HCT116 (cell line): Measurements from ENCODE around the gene CS. TPM values are rescaled to one million over a fixed set of nuclear protein-coding genes. Genes with fewer than 3 reads are reported as not detected.

Source experiments
- ATAC-seq: fragments of 200-7000 bp; cut with Tn5 transposase; 2 replicates; pipeline ENCODE4 v1.9.1; 2020; ENCODE audit warnings: mild to moderate bottlenecking, moderate library complexity
- BruUV-seq: library from RNA; stranded (reverse); fragments of 400-500 nt; replicated peaks from 2 replicates; lab custom pipeline; 2021; lab: Mats Ljungman, UMichigan
- CTCF ChIA-PET: fragments of 300-600 bp; sonication (Branson Sonifier 250); formaldehyde crosslinking; loops from one replicate; lab custom pipeline; 2021; ENCODE audit warnings: antibody characterized with exemption; lab: Charles Lee
- POLR2A ChIA-PET: fragments of 300-600, 350-600 bp; sonication (Branson Sonifier 250); formaldehyde crosslinking; loops from one replicate; lab custom pipeline; 2021; ENCODE audit warnings: antibody characterized with exemption; lab: Charles Lee
- RAD21 ChIA-PET, 2 experiments: fragments of 300-600 bp; sonication (Branson Sonifier 250); formaldehyde crosslinking; loops; one replicate each; lab custom pipeline; 2023; ENCODE audit warnings: low total read pairs in 2 of 2; ENCODE audit not compliant: uncharacterized antibody in 2 of 2, unreplicated experiment in 2 of 2, low non-redundant PET in 1 of 2; lab: Charles Lee
- DNase-seq: peaks from one replicate; pipeline ENCODE4 v3.0.0-alpha.2; 2010; ENCODE audit warnings: low read depth, low spot score
- H2AFZ ChIP-seq: fragments of 200-600 bp; shearing (Covaris generic), sonication (generic); 2 replicates; pipeline ENCODE4 v1.6.1; 2017; ENCODE audit warnings: low read depth, mixed run types, mixed read lengths, antibody characterized with exemption, low read length; ENCODE audit not compliant: poor library complexity, severe bottlenecking
- H3K27ac ChIP-seq: 2 replicates; pipeline ENCODE4 v1.5.1; 2012; ENCODE audit warnings: low read depth, low read length
- H3K27me3 ChIP-seq: fragments of 200-600 bp; sonication (generic); 2 replicates; pipeline ENCODE4 v1.6.1; 2016; ENCODE audit warnings: mixed run types, low read length, mixed read lengths; ENCODE audit not compliant: insufficient read depth
- H3K36me3 ChIP-seq, 2 experiments: fragments of 200-500 bp in 1 of 2; fragments of 200-600 bp in 1 of 2; sonication (Bioruptor generic) in 1 of 2; sonication (generic) in 1 of 2; 2 replicates each; pipeline versions ENCODE4 v1.5.1 to v1.6.1; 2014 to 2016; ENCODE audit warnings: low read length in 2 of 2, inconsistent platforms in 1 of 2, mixed read lengths in 1 of 2, mixed run types in 1 of 2; ENCODE audit not compliant: insufficient read depth in 2 of 2, control insufficient read depth in 1 of 2
- H3K4me1 ChIP-seq, 2 experiments: fragments of 200-600 bp in 1 of 2; sonication (generic) in 1 of 2; 2 replicates each; pipeline versions ENCODE4 v1.5.1 to v1.6.1; 2012 to 2017; ENCODE audit warnings: low read length in 2 of 2, inconsistent platforms in 1 of 2, mild to moderate bottlenecking in 1 of 2, mixed read lengths in 1 of 2, mixed run types in 1 of 2, moderate library complexity in 1 of 2; ENCODE audit not compliant: insufficient read depth in 2 of 2, control insufficient read depth in 1 of 2
- H3K4me2 ChIP-seq: fragments of 200-600 bp; sonication (generic); 2 replicates; pipeline ENCODE4 v1.6.1; 2017; ENCODE audit warnings: mixed run types, low read length, mixed read lengths
- H3K4me3 ChIP-seq, 2 experiments: fragments of 200-600 bp in 1 of 2; sonication (generic) in 1 of 2; replicated peaks in 1 of 2; 2 replicates each; pipeline ENCODE4 v1.5.1; 2011 to 2016; ENCODE audit warnings: low read length in 2 of 2, control low read depth in 1 of 2, low read depth in 1 of 2, mild to moderate bottlenecking in 1 of 2, mixed read lengths in 1 of 2, mixed run types in 1 of 2
- H3K79me2 ChIP-seq: fragments of 200-600 bp; sonication (generic); 2 replicates; pipeline ENCODE4 v1.6.1; 2017; ENCODE audit warnings: mild to moderate bottlenecking, mixed run types, low read length, moderate library complexity, mixed read lengths; ENCODE audit not compliant: insufficient read depth
- H3K9ac ChIP-seq: fragments of 200-600 bp; sonication (generic); 2 replicates; pipeline ENCODE4 v1.6.1; 2016; ENCODE audit warnings: low read length, mixed read lengths
- H3K9me2 ChIP-seq: fragments of 200-600 bp; sonication (generic), shearing (Covaris generic); 2 replicates; pipeline ENCODE4 v1.6.1; 2017; ENCODE audit warnings: mixed run types, mild to moderate bottlenecking, moderate library complexity; ENCODE audit not compliant: insufficient read depth
- H3K9me3 ChIP-seq, 2 experiments: fragments of 200-500 bp in 1 of 2; fragments of 200-600 bp in 1 of 2; sonication (Bioruptor generic) in 1 of 2; sonication (generic) in 1 of 2; 2 replicates each; pipeline ENCODE4 v1.6.1; 2014 to 2017; ENCODE audit warnings: low read length in 2 of 2, mixed read lengths in 2 of 2, inconsistent platforms in 1 of 2, low read depth in 1 of 2, mild to moderate bottlenecking in 1 of 2, mixed run types in 1 of 2, moderate library complexity in 1 of 2; ENCODE audit not compliant: control insufficient read depth in 1 of 2, insufficient read depth in 1 of 2
- H4K20me1 ChIP-seq: fragments of 200-600 bp; sonication (generic), shearing (Covaris generic); 2 replicates; pipeline ENCODE4 v1.6.1; 2017; ENCODE audit warnings: mixed run types, mild to moderate bottlenecking, moderate library complexity; ENCODE audit not compliant: insufficient read depth
- ATF3 ChIP-seq: IDR thresholded peaks from 2 replicates; pipeline ENCODE4 v1.6.1; 2012
- CBX3 ChIP-seq: IDR thresholded peaks from 2 replicates; pipeline ENCODE4 v1.6.1; 2012; ENCODE audit warnings: low read depth
- EGR1 ChIP-seq: IDR thresholded peaks from 2 replicates; pipeline ENCODE4 v1.6.1; 2012; ENCODE audit warnings: low read depth
- EZH2phosphoT487 ChIP-seq: fragments of 200-600 bp; IDR thresholded peaks from 2 replicates; pipeline ENCODE4 v1.6.1; 2018; ENCODE audit warnings: antibody characterized with exemption, borderline replicate concordance
- FOSL1 ChIP-seq: IDR thresholded peaks from 2 replicates; pipeline ENCODE4 v1.6.1; 2012; ENCODE audit warnings: low read depth
- MAX ChIP-seq: IDR thresholded peaks from 2 replicates; pipeline ENCODE4 v1.6.1; 2012
- POLR2A ChIP-seq: IDR thresholded peaks from 2 replicates; pipeline ENCODE4 v1.7.0; 2011; ENCODE audit warnings: borderline replicate concordance; ENCODE audit not compliant: insufficient read depth, insufficient read length; ENCODE audit errors: extremely low read depth
- POLR2AphosphoS5 ChIP-seq: IDR thresholded peaks from 2 replicates; pipeline ENCODE4 v1.6.1; 2011; ENCODE audit warnings: mild to moderate bottlenecking, low read depth, low read length, moderate library complexity
- RAD21 ChIP-seq: IDR thresholded peaks from 2 replicates; pipeline ENCODE4 v1.6.1; 2012; ENCODE audit warnings: low read depth, mild to moderate bottlenecking
- REST ChIP-seq: IDR thresholded peaks from 2 replicates; pipeline ENCODE4 v1.6.1; 2012; ENCODE audit warnings: low read depth
- SIN3A ChIP-seq: IDR thresholded peaks from 2 replicates; pipeline ENCODE4 v1.6.1; 2012; ENCODE audit warnings: low read depth
- SP1 ChIP-seq: IDR thresholded peaks from 2 replicates; pipeline ENCODE4 v1.6.1; 2012; ENCODE audit warnings: low read depth
- SRF ChIP-seq: IDR thresholded peaks from 2 replicates; pipeline ENCODE4 v1.6.1; 2012; ENCODE audit warnings: low read depth
- TCF7L2 ChIP-seq: IDR thresholded peaks from 2 replicates; pipeline ENCODE4 v1.7.0; 2011; ENCODE audit warnings: borderline replicate concordance, inconsistent platforms; ENCODE audit not compliant: insufficient read depth, insufficient read length; ENCODE audit errors: extremely low read depth
- YY1 ChIP-seq: IDR thresholded peaks from 2 replicates; pipeline ENCODE4 v1.6.1; 2011; ENCODE audit warnings: low read length, low read depth, moderate library complexity, mild to moderate bottlenecking; ENCODE audit not compliant: insufficient replicate concordance; ENCODE audit errors: extremely low read depth
- ZBTB33 ChIP-seq: IDR thresholded peaks from 2 replicates; pipeline ENCODE4 v1.6.1; 2011; ENCODE audit warnings: mild to moderate bottlenecking, low read length, moderate library complexity; ENCODE audit not compliant: insufficient replicate concordance; ENCODE audit errors: extremely low read depth
- ZFX ChIP-seq: fragments of 450-650 bp; IDR thresholded peaks from 2 replicates; pipeline ENCODE4 v1.6.1; 2017
- ZNF274 ChIP-seq: fragments of 200-500 bp; sonication (Bioruptor generic); IDR thresholded peaks from 2 replicates; pipeline ENCODE4 v1.6.1; 2014; ENCODE audit warnings: mild to moderate bottlenecking, low read depth, low read length, inconsistent platforms
- intact Hi-C: fragments of 100-400 bp; cut with micrococcal nuclease; formaldehyde crosslinking; loops from 2 replicates; pipeline ENCODE4 v1.10.0; 2022
- total RNA-seq: library from RNA; stranded (reverse); gene quantifications from one replicate; pipeline ENCODE4 v1.2.1, GENCODE V29; 2021; ENCODE audit not compliant: unreplicated experiment
- TF ChIP-seq, protein P1 (sequence below), 3 experiments: fragments of 200-600 bp in 1 of 3; sonication (generic) in 1 of 3; IDR thresholded peaks in 2 of 3; conservative IDR thresholded peaks in 1 of 3; 2 replicates each; pipeline ENCODE4 v1.5.1; 2012 to 2017; ENCODE audit warnings: low read depth in 2 of 3, low read length in 2 of 3, antibody characterized with exemption in 1 of 3, borderline replicate concordance in 1 of 3, control low read depth in 1 of 3, mild to moderate bottlenecking in 1 of 3, mixed read lengths in 1 of 3, mixed run types in 1 of 3, moderate library complexity in 1 of 3; ENCODE audit not compliant: insufficient read depth in 1 of 3

CS gene
- total RNA-seq, 1 experiment from 2014 or later = 270 TPM

DNA sequence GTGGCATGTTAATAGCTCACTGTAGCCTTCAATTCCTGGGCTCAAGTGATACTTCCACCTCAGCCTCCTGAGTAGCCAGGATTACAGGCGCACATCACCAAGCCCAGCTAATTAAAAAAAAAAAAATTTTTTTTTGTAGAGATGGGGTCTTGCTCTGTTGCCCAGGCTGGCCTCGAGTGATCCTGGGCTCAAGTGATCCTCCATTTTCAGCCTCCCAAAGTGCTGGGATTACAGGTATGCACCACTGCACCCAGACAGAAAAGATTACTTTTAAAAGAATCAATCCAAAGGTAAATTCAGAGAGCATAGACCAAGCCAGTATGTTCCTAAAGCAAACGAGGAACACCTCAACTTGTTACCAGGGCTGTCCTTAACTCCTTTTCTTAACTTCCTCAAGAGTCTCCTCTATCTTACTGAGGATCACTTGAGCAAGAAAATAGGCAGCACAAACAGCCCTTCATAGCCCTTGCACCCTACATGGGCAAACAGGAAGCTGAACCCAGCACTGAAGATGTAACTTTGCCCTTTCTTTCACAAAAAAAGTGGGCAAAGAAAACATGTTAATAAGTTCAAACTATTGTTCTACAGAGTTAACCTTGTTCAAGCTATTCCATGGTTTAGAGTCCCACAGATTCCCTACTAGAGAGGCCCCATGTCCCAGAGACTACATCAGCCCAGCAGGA is 11.3 kb downstream of the CS start:
- ATAC-seq = no peak
- BruUV-seq = no TSS peak
- Histone ChIP-seq H4K20me1 (0 out of 2 replicates have a peak, but pooled peaks cover 4% of the 10 kb centered on the region), H3K27ac (no peak overlapping the region), H3K4me1 (peaks cover 23 to 33% of the 10 kb centered on the region in 2 experiments), H3K9ac (no peak overlapping the region), H3K79me2 (peaks cover 72% of the 10 kb centered on the region), H3K4me2 (no peak overlapping the region), H3K36me3 (peaks cover 9 to 23% of the 10 kb centered on the region in 2 experiments; a peak in 3 of 4 replicates), H3K9me3 (no peaks in the 10 kb centered on the region), H3K9me2 (no peaks in the 10 kb centered on the region), H3K4me3 (no peak overlapping the region), H3K27me3 (no peaks in the 10 kb centered on the region), H2AFZ (no peak overlapping the region)
- ChIA-PET POLR2A (no interaction called here), RAD21 (no interaction called here), CTCF (interaction anchor here (0.7 kb wide), 1 partner anchor 177 kb away, joined by 3 read pairs; no protein-coding TSS in a partner anchor)
- DNase-seq = no peak
- intact Hi-C loops = no loop called here
- no peak for TF ChIP-seq SP1
- no peak for TF ChIP-seq SIN3A
- no peak for TF ChIP-seq SRF
- no peak for TF ChIP-seq POLR2A
- no peak for TF ChIP-seq TCF7L2
- TF ChIP-seq ZBTB33 = no peak
- no peak for TF ChIP-seq RAD21
- TF ChIP-seq ZFX = no peak
- no peak for TF ChIP-seq REST
- no peak for TF ChIP-seq MAX
- no peak for TF ChIP-seq CBX3
- TF ChIP-seq, protein P1, sequence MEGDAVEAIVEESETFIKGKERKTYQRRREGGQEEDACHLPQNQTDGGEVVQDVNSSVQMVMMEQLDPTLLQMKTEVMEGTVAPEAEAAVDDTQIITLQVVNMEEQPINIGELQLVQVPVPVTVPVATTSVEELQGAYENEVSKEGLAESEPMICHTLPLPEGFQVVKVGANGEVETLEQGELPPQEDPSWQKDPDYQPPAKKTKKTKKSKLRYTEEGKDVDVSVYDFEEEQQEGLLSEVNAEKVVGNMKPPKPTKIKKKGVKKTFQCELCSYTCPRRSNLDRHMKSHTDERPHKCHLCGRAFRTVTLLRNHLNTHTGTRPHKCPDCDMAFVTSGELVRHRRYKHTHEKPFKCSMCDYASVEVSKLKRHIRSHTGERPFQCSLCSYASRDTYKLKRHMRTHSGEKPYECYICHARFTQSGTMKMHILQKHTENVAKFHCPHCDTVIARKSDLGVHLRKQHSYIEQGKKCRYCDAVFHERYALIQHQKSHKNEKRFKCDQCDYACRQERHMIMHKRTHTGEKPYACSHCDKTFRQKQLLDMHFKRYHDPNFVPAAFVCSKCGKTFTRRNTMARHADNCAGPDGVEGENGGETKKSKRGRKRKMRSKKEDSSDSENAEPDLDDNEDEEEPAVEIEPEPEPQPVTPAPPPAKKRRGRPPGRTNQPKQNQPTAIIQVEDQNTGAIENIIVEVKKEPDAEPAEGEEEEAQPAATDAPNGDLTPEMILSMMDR (IDR thresholded peaks at IDR 0.05 in 2 of 3, conservative IDR thresholded peaks at IDR 0.05 in 1 of 3; ENCODE audit: borderline replicate concordance in 1 of 3, insufficient read depth in 1 of 3, low read depth in 2 of 3, low read length in 2 of 3) = no peak
- TF ChIP-seq FOSL1 = no peak
- TF ChIP-seq POLR2AphosphoS5 = no peak
- no peak for TF ChIP-seq ATF3
- TF ChIP-seq ZNF274 = no peak
- TF ChIP-seq EZH2phosphoT487 = no peak
- no peak for TF ChIP-seq EGR1
- no peak for TF ChIP-seq YY1
